Occipital lobe (tissue), 3 donors: Measurements from ENCODE around the gene GNG14. TPM values are rescaled to one million over a fixed set of nuclear protein-coding genes. Genes with fewer than 3 reads are reported as not detected.
A peak's percentile ranks its signal among the peaks of the same experiment; 100 is the strongest.
"Not testable (repeated sequence)": the region's sequence is repeated elsewhere in the genome, so short reads cannot be mapped to it uniquely, and the experiment has no call there.

Experiments used
- DNase-seq: peaks from one replicate; lab custom pipeline; 2025; lab: John Stamatoyannopoulos, UW
- small RNA-seq: library from RNA; depleted of rRNA; stranded (forward); fragments of <200 nt; gene quantifications from one replicate; pipeline ENCODE3, GENCODE V24; 2014
- total RNA-seq: library from RNA; depleted of rRNA; stranded (reverse); fragments of >200 nt; gene quantifications from one replicate; pipeline ENCODE4 v1.2.3, GENCODE V29; 2014

Gene GNG14
- total RNA-seq, 1 donor from 2014 or later: not detected

- DNase-seq: peak; percentile 30
These were observed 36.0 kb downstream of the GNG14 start, which contains the start of gene TNPO2 for GRCh38 chr19:12723641-12724426. TSS of gene TNPO2 (minus strand) at chr19:12723932. CDS start at chr19:12720977, 2,955 bp downstream.

- not testable (repeated sequence) for DNase-seq
These were observed 37.8 kb downstream of the GNG14 start for GRCh38 chr19:12725612-12726011.

GRCh38 chr19:12726988-12727316, 39.2 kb downstream of the GNG14 start:
- no peak for DNase-seq

GRCh38 chr19:12727745-12728433, 40.1 kb downstream of the GNG14 start:
- no peak for DNase-seq

GRCh38 chr19:12730064-12730463, 42.3 kb downstream of the GNG14 start:
- no peak for DNase-seq

- no peak for DNase-seq
These were observed 43.5 kb downstream of the GNG14 start for GRCh38 chr19:12731337-12731736.

- no peak for DNase-seq
These were observed 45.8 kb downstream of the GNG14 start for GRCh38 chr19:12733369-12734214.

GRCh38 chr19:12736995-12737834, 49.4 kb downstream of the GNG14 start, which contains the start of gene GET3:
TSS of gene GET3 (plus strand) at chr19:12737497. CDS start at chr19:12737506, 9 bp downstream.
- DNase-seq: peak; percentile 94

- no peak for DNase-seq
These were observed 50.1 kb downstream of the GNG14 start for GRCh38 chr19:12737835-12738351.

Small RNA genes lying within 50 kb of the gene (small RNA-seq; reads per million reads assigned to genes)
- 29.6 reads per million, percentile 94 among the genes with 10 or more reads in this experiment for gene SNORD41

Other genes starting within 250 kb of the GNG14 start
- 13.9 TPM for gene ZNF443, start 247.0 kb upstream of the GNG14 start, total RNA-seq
- 37.6 TPM for gene ZNF709, start 203.2 kb upstream of the GNG14 start, total RNA-seq
- 34.0 TPM for gene ZNF564, start 136.5 kb upstream of the GNG14 start, total RNA-seq
- 11.4 TPM for gene ZNF490, start 77.2 kb upstream of the GNG14 start, total RNA-seq
- 27.6 TPM for gene ZNF791, start 77.1 kb upstream of the GNG14 start, total RNA-seq
- gene MAN2B1, start 21.3 kb upstream of the GNG14 start, total RNA-seq: 17.2 TPM
- gene WDR83, start 21.2 kb upstream of the GNG14 start, total RNA-seq: 10.3 TPM
- 79.7 TPM for gene DHPS, start 6.1 kb upstream of the GNG14 start, total RNA-seq
- 6.4 TPM for gene FBXW9, start 8.6 kb downstream of the GNG14 start, total RNA-seq
- gene TNPO2, start 35.9 kb downstream of the GNG14 start, total RNA-seq: 54.0 TPM
- 138 TPM for gene TRIR, start 46.7 kb downstream of the GNG14 start, total RNA-seq
- gene GET3, start 49.5 kb downstream of the GNG14 start, total RNA-seq: 59.3 TPM
- 0.16 TPM for gene BEST2, start 63.8 kb downstream of the GNG14 start, total RNA-seq
- gene HOOK2, start 87.6 kb downstream of the GNG14 start, total RNA-seq: 20.3 TPM
- gene JUNB, start 103.5 kb downstream of the GNG14 start, total RNA-seq: 22.6 TPM
- 174 TPM for gene PRDX2, start 113.8 kb downstream of the GNG14 start, total RNA-seq
- 0.62 TPM for gene THSD8, start 114.1 kb downstream of the GNG14 start, total RNA-seq
- 15.8 TPM for gene RNASEH2A, start 118.6 kb downstream of the GNG14 start, total RNA-seq
- 2.0 TPM for gene RTBDN, start 146.6 kb downstream of the GNG14 start, total RNA-seq
- 35.1 TPM for gene MAST1, start 150.5 kb downstream of the GNG14 start, total RNA-seq
- gene DNASE2, start 193.5 kb downstream of the GNG14 start, total RNA-seq: 4.5 TPM
- 0.31 TPM for gene KLF1, start 199.2 kb downstream of the GNG14 start, total RNA-seq
- 14.7 TPM for gene GCDH, start 203.2 kb downstream of the GNG14 start, total RNA-seq
- gene SYCE2, start 231.3 kb downstream of the GNG14 start, total RNA-seq: not detected
- 46.8 TPM for gene FARSA, start 245.7 kb downstream of the GNG14 start, total RNA-seq